ENCODE data around the gene UFM1.
"Not testable (repeated sequence)": the region's sequence is repeated elsewhere in the genome, so short reads cannot be mapped to it uniquely, and the experiment has no call there.

The UFM1 gene

DNA sequence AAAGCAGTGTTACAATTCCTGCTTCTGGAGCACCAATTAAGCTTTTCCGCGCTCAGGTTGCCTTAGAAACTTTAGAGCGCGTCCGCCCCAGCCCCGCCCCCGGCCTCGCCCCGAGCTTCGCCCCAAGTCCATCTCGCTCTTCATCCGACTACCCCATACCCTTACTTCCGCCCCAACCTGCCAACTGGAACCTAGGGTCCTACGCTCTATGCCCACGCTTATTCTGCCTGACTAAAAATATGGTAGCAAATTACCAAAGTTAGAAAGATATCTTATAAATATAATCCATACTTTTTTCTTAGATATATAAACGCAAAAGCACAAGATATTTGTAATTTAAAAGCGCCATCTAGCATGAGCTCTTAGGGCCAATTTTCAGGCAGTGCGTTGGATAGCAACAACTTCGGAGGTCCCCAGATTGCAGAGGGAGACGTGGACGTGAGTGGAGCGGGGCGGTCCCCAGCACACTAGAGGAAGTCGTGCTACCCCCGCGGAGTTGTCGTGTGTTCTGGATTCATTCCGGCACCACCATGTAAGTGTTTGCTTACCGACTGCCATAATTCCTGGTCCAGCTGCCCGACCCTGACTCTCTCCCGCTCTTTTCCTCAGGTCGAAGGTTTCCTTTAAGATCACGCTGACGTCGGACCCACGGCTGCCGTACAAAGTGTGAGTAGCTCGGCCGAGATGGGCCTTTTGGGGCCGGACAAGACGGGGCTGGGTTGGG lies at the start of gene UFM1:
Gene UFM1 (plus strand): TSS at position 462 of the 724 bp plus-strand sequence. CDS start 69 bp downstream, at position 531.
- DNase-seq, result peak; percentile 95

DNA sequence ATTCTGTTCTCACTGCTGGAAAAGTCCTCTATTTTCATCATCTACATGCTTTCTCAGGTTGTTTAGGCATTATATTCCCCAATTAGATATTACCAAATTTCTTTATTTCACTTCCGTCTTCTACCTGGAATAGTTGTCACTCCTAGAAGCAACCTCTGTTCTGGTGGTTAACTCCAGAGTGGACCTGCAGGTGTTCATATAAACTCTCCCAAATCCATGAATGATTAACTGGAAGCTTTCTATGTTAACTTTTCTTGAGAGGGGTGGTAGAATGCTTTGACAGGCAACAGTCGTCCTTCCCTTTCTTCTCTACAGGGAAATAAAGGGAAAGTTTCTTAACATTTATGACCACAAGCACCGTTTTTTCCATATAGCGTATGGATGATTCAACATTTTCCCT lies 48.4 kb upstream of the UFM1 start:
- DNase-seq, result no peak

DNA sequence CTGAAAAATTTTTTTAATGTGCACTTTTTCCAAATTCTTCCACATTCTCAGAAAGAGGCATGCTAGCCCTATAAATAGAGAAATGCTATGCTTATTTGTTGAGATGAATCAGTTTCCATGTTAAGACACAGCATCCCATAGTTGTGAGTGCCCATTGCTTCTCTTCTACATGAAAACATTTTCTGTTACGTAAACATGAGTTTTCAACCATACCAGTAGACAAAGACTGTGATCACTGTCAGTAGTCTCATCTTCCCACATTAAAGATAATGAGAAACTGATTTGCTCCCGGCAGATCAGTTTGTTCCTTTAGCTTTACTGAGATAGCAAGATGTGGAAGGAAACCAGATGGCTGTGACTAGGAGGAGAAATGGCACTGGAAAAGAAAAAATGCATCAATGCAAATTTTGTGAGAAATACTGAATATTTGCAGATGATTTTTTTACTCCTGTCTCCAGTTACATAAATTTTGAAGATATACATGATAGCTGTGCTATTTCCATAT lies 45.8 kb upstream of the UFM1 start:
- no peak for DNase-seq

DNA sequence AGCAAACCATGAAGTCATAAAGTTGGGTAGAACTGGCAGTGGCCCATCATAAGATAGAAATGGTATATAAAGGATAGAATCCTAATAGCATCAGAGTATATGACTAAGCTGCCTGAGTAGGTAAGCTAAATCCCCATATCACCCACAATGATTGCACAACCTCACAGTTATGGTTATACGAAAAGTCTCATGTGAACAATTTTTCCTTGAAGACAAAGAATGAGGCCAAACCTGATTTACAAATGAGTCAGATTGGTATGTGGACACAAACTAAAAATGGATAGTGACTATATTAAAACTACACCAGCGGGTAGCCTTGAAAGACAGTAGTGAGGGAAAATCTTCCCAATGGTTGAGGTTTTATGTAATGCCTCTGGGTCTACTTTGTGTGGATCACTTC lies 40.9 kb upstream of the UFM1 start:
- DNase-seq, result no peak

DNA sequence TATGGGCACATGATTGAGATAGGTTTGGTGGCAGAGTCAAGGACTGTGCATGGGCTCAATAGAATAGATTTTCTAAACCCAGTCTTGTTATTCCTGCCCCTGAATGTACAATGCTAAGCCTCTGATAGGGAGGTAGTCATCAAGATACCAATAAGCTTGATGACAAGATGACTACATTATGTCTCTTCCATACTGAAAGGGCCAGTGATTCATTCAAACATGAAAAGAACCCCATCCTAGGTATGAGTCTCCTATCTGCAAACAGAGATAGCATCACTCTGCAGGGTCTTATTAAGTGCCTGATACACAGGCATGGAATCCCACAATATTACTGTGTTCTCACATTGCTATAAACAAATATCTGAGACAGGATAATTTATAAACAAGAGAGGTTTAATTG lies 40.3 kb upstream of the UFM1 start:
- DNase-seq, result no peak

DNA sequence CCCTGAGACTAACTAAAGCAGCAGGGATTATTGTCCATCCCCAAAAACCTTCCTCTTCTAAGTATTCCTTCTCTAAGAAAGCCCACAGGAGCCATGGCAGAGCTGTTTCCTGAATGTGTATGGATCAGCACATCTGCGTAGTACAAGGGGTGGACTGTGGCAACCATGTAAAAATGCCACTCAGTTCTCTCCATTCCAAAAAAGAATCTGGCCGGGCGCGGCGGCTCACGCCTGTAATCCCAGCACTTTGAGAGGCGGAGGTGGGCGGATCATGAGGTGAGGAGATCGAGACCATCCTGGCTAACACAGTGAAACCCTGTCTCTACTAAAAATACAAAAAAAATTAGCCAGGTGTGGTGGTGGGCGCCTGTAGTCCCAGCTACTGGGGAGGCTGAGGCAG lies 38.5 kb upstream of the UFM1 start:
- not testable (repeated sequence) for DNase-seq

DNA sequence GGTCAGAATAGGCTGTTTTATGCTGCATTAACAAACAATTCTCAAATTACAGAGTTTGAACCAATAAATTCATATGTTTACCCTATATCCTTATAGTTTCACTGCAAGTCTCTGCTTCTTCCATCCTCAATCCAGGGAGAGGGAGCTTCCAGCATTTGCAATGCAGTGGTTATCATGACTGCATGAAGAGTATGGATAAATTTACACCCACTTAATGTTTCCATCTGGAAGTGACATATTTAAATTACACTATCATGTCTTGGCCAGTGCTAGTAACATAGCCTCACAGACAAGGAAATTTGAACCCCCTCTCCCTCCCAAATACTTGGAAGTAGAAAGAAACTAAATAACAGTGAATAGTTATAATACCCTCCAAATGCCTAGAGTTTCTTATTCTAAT lies 33.5 kb upstream of the UFM1 start:
- DNase-seq, result no peak

DNA sequence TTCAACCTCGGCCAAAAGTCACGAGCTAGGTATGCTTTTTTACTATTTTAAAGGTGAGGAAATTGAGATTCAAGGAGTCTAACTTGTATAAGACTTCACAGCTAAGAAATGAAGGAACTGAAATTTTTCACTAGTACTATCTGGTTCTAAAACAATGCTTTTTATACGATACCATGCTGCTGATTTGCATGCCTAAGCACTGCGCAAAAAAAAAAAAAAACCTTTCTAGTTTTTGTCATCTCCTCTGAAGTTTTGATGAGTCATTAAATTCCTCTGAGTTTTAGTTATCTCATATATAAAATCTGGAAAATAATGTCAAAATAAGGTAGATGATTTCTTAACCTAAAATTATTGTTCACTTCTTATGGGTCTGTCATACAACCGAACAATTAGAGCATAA lies 28.0 kb upstream of the UFM1 start:
- no peak for DNase-seq

DNA sequence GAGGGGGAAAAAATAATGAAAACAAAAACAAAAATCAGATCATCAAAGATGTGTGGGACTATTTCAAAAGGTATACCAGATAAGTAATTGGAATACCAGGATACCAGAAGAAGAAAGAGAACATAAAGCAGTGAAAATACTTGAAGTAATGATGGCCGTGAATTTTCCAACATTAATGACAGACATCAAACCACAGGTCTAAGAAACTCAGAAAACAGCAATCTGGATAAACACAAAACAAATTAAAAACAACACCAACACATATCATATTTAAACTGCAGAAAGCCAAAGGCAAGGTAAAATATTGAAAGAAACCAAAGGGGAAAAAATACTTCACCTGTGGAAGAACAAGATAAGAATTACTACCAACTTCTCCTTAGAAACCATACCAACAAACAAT lies 24.2 kb upstream of the UFM1 start:
- DNase-seq, result no peak

DNA sequence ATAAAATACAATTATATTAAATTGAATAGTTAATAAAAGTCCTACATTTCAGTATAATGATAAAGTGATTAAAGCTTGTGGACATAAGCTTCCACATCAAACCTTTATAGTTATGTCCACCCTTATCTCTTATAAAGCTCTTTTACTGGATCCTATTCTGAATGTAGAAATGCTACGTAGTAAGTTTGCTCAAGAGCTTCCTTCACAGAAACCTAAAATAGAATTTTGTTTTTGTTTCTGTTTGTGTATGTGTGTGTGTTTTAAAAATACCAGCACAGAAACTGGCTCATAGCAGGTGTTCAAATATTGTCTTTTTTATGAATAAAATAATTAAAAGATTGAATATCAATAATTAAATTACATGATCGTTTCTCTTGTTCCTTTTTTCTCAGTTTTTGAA lies 21.0 kb upstream of the UFM1 start:
- no peak for DNase-seq

DNA sequence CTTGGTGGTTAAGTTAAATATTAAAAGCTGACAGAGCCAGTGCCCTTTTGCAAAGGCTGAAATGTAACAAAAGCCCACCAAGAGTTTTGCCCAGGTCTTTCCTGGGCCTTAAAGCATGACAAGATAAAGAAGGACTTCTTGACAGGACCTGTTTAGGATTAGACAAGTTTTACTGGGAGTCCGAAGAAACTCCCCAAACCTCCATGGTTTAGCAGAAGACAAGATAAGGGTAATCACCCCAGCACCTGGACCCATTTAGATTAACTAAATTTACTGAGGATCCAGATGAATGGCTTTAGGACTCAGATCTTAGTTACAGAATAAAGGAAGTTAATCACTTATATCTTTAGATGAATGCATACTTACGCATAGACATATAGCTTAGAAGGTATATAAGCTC lies 14.8 kb upstream of the UFM1 start:
- DNase-seq, result no peak

DNA sequence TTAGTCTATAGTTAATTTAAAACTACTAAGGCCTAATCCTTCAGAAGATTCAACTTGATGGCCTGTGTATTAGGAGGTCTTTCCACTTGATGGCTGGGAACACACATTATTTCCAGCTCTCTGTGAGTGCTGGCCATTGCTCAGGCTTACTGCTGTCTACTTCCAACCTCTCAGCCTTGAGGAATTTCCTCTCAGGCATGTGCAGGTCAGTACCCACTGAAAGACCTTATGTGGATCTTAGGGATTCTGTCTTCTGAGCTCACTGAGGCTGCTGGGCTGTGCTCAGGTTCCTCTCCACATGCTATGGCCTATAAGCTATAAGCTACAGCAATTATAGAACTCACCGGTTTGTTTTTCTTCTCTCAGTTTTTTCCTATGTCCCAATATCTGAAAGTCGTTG lies 11.6 kb upstream of the UFM1 start:
- no peak for DNase-seq

DNA sequence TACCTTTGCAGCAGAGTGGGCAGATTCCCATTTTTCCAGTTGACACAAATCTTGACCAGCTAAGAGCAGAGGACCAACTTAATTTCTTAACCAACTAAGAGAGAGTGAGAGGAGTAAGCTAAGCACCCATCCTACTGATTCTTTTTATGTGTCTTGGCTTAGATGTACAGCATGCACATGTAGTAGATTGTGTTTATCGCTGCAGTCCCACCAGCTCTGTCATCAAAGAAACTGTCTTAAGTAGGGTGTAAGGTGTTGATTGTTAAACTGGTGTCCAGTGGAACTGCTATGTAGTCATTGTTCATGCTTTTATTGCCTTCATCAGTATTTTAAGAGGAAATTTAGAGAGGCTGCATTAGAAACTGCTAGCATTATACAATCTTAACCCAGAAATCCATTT lies 9.0 kb upstream of the UFM1 start:
- no peak for DNase-seq

DNA sequence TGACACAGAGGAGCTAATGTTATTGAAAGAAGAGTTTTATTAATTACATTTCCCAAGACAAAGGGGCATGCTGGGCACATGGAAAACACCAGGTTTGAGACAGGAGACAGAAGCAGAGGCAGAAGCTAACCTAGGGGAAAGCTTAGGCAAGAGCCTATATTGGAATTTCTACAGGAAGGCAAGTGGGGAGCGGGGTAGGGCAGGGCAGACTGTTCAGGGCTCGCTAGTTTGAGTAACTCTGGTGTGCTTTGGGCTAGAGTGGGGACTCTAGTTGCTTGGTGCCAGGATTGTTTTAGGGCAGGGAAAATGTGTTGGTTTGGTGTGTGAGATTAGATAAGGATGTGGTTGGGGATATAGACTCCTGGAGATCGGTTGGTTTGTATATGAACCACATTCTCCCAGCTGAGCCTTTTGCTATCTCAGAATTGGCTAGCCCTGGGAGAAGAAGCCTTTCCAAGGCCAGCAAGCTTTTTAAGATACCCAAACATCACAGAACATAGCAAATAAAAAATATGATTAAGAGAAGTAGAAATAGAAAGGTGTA lies 8.4 kb upstream of the UFM1 start:
- no peak for DNase-seq

DNA sequence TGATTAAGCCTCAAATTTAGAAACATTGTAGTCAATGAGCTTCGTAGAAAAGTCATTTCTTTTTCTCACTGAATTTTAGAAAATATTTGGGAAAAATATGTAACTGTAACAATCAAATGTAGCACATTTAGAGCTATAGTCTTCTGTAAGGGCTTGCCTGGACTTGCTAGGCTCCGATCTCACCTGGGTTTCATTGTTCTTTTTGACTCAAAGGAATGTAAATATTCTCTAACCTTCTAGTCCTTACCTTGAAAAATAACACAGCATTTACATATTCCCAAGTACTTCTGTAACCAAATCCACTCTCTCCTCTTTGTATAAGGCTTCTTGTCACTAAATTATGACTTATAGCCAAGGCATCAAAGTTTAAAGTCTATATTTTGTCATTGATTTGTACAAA lies 2.9 kb upstream of the UFM1 start:
- peak; percentile 74 for DNase-seq

DNA sequence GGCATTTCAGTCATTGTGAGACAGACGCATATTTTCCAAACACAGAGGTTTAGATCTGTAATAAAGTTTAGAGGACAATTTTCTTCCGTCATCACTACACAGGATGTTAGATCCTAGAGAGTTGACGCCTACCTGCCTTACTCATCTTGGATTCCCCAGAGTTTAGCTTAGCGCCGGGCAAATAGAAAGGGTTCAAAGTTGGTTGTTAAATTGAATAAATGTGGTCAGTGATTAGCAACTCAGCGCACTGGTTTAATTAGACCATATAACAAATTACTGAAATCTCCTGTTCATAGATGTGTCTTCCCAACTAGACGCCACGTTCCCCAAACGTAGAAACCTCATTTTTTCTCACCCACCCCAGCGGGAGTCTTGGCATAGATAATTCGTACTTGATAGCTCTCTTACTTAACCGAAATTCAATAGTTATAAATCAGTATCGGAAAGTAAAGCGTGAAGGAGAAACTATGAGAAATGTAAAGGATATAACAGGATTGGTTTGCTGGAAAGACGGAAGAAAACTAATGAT lies 726 bp upstream of the UFM1 start:
- DNase-seq, result peak; percentile 82

DNA sequence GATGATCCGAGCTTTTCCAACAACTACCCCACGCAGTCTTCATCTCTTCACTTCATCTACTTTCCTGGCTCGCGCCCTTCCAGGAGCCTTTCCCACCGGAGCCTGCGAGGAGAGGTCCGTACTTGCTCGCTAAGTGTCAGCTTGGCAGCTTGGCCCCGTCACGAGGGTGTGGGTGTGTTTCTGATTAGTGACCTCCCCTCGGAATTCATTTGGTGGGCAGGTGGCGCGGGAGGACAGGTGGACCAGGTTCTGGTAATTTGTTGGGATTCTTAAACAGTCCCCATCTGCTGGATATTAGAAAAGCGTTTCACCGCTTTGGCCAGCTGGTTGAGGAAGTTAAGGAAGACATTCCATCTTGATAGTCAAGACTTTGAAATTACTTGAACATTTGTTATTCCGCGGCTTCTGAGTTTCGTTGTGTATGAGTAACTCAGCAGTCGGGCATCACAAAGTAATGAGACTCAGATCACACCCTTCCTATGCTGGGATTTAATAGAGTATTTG lies 515 bp downstream of the UFM1 start:
- peak; percentile 74 for DNase-seq

DNA sequence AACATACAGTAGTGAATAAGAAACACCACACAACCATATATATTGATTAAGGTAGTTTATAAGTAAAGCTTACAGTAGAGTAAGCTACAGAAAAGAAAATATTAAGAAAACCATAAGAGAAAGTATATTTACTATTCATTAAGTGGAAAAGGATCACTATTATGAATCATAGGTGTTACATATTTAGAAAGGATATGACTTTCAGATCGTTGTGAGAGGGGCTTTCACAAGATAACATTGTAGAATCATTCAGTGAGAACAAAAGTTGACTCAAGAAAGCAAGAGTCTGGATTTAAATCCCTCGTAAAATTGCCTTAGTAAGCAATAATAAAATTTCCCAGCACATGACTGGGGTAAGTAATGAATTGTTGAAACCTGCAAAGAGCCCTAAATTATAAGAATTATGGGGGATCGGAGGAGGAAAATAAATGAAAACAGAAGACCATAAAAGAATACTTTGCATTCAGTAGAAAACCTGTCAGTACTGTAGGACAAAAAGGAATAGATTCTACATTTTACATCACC lies 6.0 kb downstream of the UFM1 start:
- no peak for DNase-seq

DNA sequence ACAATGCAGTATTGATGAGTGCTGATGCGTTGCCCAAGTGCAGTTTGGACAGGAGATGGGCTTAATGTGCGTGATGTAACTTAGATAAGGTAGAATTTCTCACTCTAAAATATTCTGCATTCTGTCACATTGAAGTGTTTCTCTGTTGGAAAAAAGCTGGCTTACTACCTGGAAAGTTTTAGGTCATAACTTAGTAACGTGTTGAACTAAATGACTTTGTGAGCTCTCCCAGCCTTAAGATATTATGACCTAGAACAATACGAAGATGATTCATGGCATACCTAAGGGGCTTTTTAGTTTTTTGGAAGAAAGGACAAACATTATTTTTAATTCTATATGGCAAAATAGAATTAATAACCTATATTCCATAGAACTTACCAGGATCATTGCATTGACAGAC lies 9.0 kb downstream of the UFM1 start:
- DNase-seq, result no peak

DNA sequence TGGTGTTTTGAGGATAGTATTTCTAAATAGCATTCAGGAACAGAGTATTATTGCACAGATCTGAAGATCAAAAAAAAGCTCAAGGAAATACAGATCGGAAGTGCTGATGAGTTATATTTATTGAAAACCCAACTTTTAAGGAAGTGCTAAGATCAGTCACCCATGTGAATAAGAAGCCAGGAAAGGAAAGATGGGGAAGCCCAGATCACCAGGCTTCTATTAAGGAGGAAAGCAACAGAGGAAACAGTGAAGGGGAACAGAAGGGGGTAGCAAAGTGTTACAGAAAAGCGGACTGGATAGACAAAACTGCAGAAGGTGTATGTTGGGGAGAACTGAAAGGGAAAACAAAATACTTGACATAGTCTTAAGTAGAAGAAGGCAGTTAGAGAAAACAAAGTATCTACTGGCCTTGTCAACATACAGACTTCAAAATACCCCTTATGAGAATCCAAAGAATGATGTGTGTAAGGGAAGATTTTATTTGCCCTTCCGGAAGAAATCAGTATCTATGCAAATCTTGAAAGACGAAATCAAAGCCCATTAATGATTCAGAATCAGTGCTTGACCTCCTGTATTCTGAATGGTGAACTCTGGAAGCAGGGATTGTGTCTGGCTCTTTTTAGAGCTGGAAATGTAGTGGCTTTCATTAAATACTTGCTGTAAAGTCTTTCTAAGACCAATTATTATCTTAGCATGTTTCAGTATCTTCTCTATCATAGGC lies 12.1 kb downstream of the UFM1 start:
- DNase-seq, result no peak

DNA sequence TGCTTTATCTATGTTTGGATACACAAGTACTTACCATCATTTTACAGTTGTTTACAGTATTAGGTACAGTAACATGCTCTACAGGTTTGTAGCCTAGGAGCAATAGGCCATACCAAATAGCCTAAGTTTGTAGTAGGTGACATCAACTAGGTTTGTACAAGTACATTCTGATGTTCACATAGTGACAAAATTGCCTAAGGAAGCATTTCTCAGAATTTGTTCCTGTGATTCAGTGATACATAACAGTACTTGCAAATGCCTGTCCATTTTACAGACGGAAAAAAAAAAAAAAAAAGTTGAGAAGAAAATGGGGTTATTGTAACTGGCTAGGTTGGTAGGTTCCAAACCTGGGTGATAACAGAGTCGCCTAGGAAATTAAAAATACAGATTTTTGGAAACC lies 13.6 kb downstream of the UFM1 start:
- no peak for DNase-seq

DNA sequence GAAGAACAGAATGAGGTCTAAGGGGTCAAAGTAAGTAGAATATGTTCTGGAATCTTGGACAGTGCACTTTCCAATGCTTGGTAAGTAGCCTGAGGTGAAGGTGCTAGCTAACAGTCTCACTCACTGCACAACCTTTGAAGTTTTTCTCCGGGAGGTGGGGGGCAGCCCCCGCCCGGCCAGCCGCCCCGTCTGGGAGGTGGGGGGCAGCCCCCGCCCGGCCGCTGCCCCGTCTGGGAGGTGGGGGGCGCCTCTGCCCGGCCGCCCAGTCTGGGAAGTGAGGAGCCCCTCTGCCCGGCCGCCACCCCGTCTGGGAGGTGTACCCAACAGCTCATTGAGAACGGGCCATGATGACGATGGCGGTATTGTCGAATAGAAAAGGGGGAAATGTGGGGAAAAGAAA lies 14.1 kb downstream of the UFM1 start:
- DNase-seq, result not testable (repeated sequence)

DNA sequence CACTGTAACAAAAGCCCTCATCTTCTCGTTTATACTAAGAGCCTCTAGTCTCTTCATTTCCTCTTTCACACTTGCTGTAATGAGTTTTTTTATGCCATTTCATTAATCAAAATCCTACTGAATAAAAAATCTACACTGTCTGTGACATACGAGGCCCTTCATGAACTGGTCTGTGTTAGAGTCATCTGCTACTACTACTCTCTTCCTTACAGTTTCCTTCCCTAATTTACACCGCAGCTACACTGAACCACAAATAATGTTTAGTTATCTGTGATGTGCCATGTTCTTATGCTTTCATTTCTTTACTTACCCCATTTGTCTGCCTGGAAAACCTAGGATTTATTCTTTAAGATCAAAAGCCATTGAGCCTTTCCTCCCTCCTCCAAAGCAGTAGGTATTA lies 16.0 kb downstream of the UFM1 start:
- no peak for DNase-seq

All from NCI-H69 (cell line).